Esophagus squamous epithelium (tissue), 5 donors: Measurements from ENCODE around the gene ECE1. TPM values are rescaled to one million over a fixed set of nuclear protein-coding genes. Genes with fewer than 3 reads are reported as not detected.

ENCODE experiments used
- DNase-seq: peaks from one replicate; lab custom pipeline; 2025; lab: John Stamatoyannopoulos, UW
- H3K27ac ChIP-seq, 4 donors: fragments of 200-600 bp; sonication (generic); one replicate each; pipeline ENCODE4 v1.5.1; 2016 to 2019; ENCODE audit warnings: mild to moderate bottlenecking in 1 of 4
- H3K27me3 ChIP-seq, 4 donors: fragments of 200-600 bp; sonication (generic); 1 replicate in 3 of 4; 2 replicates in 1 of 4; pipeline versions ENCODE4 v1.5.1 to v1.6.0; 2017 to 2021; ENCODE audit warnings: antibody characterized with exemption in 1 of 4
- H3K36me3 ChIP-seq, 3 donors: fragments of 200-600 bp; sonication (generic); one replicate each; pipeline ENCODE4 v1.5.1; 2016 to 2019
- H3K4me1 ChIP-seq, 3 donors: fragments of 200-600 bp; sonication (generic); one replicate each; pipeline ENCODE4 v1.5.1; 2017 to 2019
- H3K4me3 ChIP-seq, 4 donors: fragments of 200-600 bp; sonication (generic); 1 replicate in 3 of 4; 2 replicates in 1 of 4; pipeline ENCODE4 v1.5.1; 2016 to 2019; ENCODE audit warnings: mild to moderate bottlenecking in 2 of 4, moderate library complexity in 1 of 4
- H3K9me3 ChIP-seq, 3 donors: fragments of 200-600 bp; sonication (generic); one replicate each; pipeline ENCODE4 v1.5.1; 2016 to 2019
- CTCF ChIP-seq, 6 experiments: fragments of 450-650 bp in 4 of 6; fragments of 200-600 bp in 2 of 6; sonication (generic) in 2 of 6; IDR thresholded peaks; one replicate each; pipeline ENCODE4 v1.5.1; 2016 to 2019; ENCODE audit warnings: antibody characterized with exemption in 6 of 6, mild to moderate bottlenecking in 4 of 6, moderate library complexity in 4 of 6
- POLR2A ChIP-seq, 4 donors: fragments of 450-650 bp; IDR thresholded peaks; one replicate each; pipeline ENCODE4 v1.6.1; 2017; ENCODE audit warnings: antibody characterized with exemption in 4 of 4, mild to moderate bottlenecking in 4 of 4, moderate library complexity in 3 of 4
- WGBS, 2 donors: methylation state at CpG; one replicate each; pipeline ENCODE4 v1.1.5; 2018; 5-methylcytosine and 5-hydroxymethylcytosine counted together
- intact Hi-C: fragments of 100-400 bp; cut with DNase I; formaldehyde crosslinking; loops from one replicate; pipeline ENCODE4 v1.15.0; 2022
- total RNA-seq, 4 donors: library from RNA; depleted of rRNA; stranded (reverse); fragments of >200 nt; gene quantifications; one replicate each; pipeline ENCODE4 v1.1.0, GENCODE V29; 2016
- donor health status: DM: yes; HTN: yes; CAD: no.

The ECE1 gene
- total RNA-seq, 4 donors from 2014 or later, result 11.3 to 42.2 (median 24.1) TPM

GRCh38 chr1:21278208-21278859 is 11.9 kb downstream of the ECE1 start:
- WGBS, 2 donors, result 45 to 54% methylated on average over 9 of the region's 9 CpGs
- no peak for TF ChIP-seq POLR2A (IDR thresholded peaks at IDR 0.05)
- TF ChIP-seq CTCF (IDR thresholded peaks at IDR 0.05), result no peak
- H3K27me3 ChIP-seq, result no peaks in the 10 kb centered on the region
- H3K27ac ChIP-seq, result peak overlapping the region; percentile 67 to 92 (median 77)
- peaks cover 0 to 9% (median 0%) of the 10 kb centered on the region in 3 donors for H3K36me3 ChIP-seq
- H3K9me3 ChIP-seq, result no peaks in the 10 kb centered on the region
- DNase-seq, result no peak
- intact Hi-C loops, result no loop called here
- H3K4me1 ChIP-seq, result peaks cover 10 to 90% (median 42%) of the 10 kb centered on the region in 3 donors
- H3K4me3 ChIP-seq, result peak overlapping the region in 2 of 4 donors; percentile 35 to 52

DNA sequence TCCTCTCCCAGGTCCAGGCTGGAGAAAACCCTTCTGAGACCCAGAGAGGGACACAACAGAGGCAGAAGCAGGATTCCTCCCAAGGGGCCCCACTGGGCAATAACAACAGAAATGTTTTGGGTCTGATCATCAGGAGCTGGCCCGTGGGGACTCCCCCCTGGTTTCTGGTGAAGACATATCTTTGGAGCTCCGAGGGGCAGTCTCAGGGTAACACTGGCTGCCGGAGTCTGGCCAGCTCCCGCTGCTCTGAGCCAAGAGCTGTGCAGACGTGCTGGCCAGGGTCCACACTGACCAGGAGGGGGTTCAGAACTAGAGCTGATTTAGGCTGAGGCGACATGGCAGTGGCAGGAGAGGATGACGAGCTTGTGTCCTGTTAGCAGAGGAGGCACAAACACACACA is 13.1 kb downstream of the ECE1 start:
- Histone ChIP-seq H3K27me3 (no peaks in the 10 kb centered on the region), H3K27ac (peak overlapping the region in 3 of 4 donors; percentile 68 to 92 (median 86)), H3K36me3 (peaks cover 6 to 18% (median 6%) of the 10 kb centered on the region in 3 donors), H3K4me1 (peaks cover 10 to 81% (median 42%) of the 10 kb centered on the region in 3 donors), H3K9me3 (no peaks in the 10 kb centered on the region), H3K4me3 (peak overlapping the region in 1 of 4 donors; percentile 52)
- TF ChIP-seq POLR2A (IDR thresholded peaks at IDR 0.05) (no peak), CTCF (IDR thresholded peaks at IDR 0.05) (no peak)
- 31 to 68% methylated on average over 3 to 4 of the region's 7 CpGs for WGBS, 2 donors
- no peak for DNase-seq
- intact Hi-C loops, result no loop called here

- intact Hi-C loops, result no loop called here
These were observed 17.7 kb downstream of the ECE1 start for GRCh38 chr1:21272540-21272939.

GRCh38 chr1:21271550-21271949 is 18.7 kb downstream of the ECE1 start:
- peaks cover 6 to 71% (median 23%) of the 10 kb centered on the region in 3 donors for H3K36me3 ChIP-seq
- H3K4me3 ChIP-seq, result no peak overlapping the region
- H3K27me3 ChIP-seq, result no peaks in the 10 kb centered on the region
- DNase-seq, result no peak
- no peak for TF ChIP-seq POLR2A (IDR thresholded peaks at IDR 0.05)
- TF ChIP-seq CTCF (IDR thresholded peaks at IDR 0.05), result no peak
- WGBS, 2 donors, result 82 to 92% methylated on average over 6 of the region's 6 CpGs
- H3K27ac ChIP-seq, result no peak overlapping the region
- no peaks in the 10 kb centered on the region for H3K9me3 ChIP-seq
- H3K4me1 ChIP-seq, result peaks cover 0 to 55% (median 5%) of the 10 kb centered on the region in 3 donors
- intact Hi-C loops, result no loop called here

More at GRCh38 chr1:21272540-21272939, 17.7 kb downstream of the ECE1 start:
- H3K9me3 ChIP-seq, result no peaks in the 10 kb centered on the region
- H3K27ac ChIP-seq, result no peak overlapping the region
- WGBS, 2 donors, result 100% methylated on average over 1 of the region's 8 CpGs
- no peaks in the 10 kb centered on the region for H3K27me3 ChIP-seq
- no peak for TF ChIP-seq POLR2A (IDR thresholded peaks at IDR 0.05)
- no peak for DNase-seq
- peaks cover 0 to 64% (median 8%) of the 10 kb centered on the region in 3 donors for H3K4me1 ChIP-seq
- H3K4me3 ChIP-seq, result no peak overlapping the region
- peaks cover 6 to 63% (median 23%) of the 10 kb centered on the region in 3 donors for H3K36me3 ChIP-seq

DNA sequence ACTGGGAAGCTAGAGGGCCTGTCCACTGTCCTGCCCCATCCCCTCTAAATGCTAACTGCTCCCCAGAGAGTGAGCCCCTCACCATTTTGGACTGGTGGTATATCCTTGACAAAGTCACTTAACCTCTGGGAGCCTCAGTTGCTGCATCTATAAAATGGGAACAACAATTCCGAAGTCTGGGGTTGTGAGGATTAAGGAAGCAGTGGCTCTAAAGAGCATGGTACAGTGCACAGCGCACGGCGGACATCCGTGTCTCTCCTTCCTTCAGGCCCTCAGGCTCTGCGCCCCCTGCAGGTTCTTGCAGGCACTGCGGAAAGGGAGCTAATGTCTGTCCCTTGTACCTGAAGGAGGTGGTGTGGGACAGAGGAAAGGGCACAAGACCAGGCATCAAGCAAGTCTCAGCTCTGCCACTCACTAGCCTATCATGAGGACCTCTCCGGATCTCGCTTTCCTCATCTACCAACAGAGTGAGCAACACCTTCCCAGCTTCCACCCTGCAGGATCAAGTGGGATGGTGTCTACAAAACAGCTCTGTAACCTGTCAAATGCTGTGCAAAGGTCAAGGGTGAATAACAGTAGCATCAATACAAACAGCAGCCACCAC is 20.1 kb downstream of the ECE1 start:
- Histone ChIP-seq H3K27ac (no peak overlapping the region), H3K4me1 (peaks cover 0 to 55% (median 8%) of the 10 kb centered on the region in 3 donors), H3K9me3 (no peaks in the 10 kb centered on the region), H3K4me3 (no peak overlapping the region), H3K36me3 (peaks cover 6 to 80% (median 23%) of the 10 kb centered on the region in 3 donors), H3K27me3 (no peaks in the 10 kb centered on the region)
- TF ChIP-seq CTCF (IDR thresholded peaks at IDR 0.05) (peak; percentile 68 to 86 (median 80)), POLR2A (IDR thresholded peaks at IDR 0.05) (no peak)
- intact Hi-C loops, result no loop called here
- DNase-seq, result no peak
- 64 to 67% methylated on average over 6 to 9 of the region's 9 CpGs for WGBS, 2 donors
